Uterus (tissue), 2 donors: Measurements from ENCODE around the gene GPAM.

Experiments used
- POLR2A ChIP-seq, 2 donors: fragments of 450-650 bp; IDR thresholded peaks; one replicate each; pipeline ENCODE4 v1.6.1; 2016; ENCODE audit warnings: antibody characterized with exemption in 2 of 2, mild to moderate bottlenecking in 1 of 2, moderate library complexity in 1 of 2
- TF ChIP-seq, protein P1 (sequence below), 4 experiments: fragments of 200-600 bp in 2 of 4; fragments of 450-650 bp in 2 of 4; sonication (generic) in 2 of 4; IDR thresholded peaks; one replicate each; pipeline ENCODE4 v1.5.1; 2016 to 2019; ENCODE audit warnings: antibody characterized with exemption in 4 of 4, mild to moderate bottlenecking in 2 of 4, moderate library complexity in 1 of 4

GRCh38 chr10:112126172-112126571, 57.4 kb downstream of the GPAM start:
- TF ChIP-seq, protein P1, sequence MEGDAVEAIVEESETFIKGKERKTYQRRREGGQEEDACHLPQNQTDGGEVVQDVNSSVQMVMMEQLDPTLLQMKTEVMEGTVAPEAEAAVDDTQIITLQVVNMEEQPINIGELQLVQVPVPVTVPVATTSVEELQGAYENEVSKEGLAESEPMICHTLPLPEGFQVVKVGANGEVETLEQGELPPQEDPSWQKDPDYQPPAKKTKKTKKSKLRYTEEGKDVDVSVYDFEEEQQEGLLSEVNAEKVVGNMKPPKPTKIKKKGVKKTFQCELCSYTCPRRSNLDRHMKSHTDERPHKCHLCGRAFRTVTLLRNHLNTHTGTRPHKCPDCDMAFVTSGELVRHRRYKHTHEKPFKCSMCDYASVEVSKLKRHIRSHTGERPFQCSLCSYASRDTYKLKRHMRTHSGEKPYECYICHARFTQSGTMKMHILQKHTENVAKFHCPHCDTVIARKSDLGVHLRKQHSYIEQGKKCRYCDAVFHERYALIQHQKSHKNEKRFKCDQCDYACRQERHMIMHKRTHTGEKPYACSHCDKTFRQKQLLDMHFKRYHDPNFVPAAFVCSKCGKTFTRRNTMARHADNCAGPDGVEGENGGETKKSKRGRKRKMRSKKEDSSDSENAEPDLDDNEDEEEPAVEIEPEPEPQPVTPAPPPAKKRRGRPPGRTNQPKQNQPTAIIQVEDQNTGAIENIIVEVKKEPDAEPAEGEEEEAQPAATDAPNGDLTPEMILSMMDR (IDR thresholded peaks at IDR 0.05): no peak
- TF ChIP-seq POLR2A (IDR thresholded peaks at IDR 0.05): no peak
